KMS-11 (cell line): ENCODE results near the gene R3HDM1.
A peak's percentile ranks its signal among the peaks of the same experiment; 100 is the strongest.

Experiments used
- H2AFZ ChIP-seq: fragments of 200-600 bp; sonication (generic); 2 replicates; pipeline ENCODE4 v1.6.1; 2016; ENCODE audit warnings: antibody characterized with exemption, mixed run types, low read depth
- H3K27ac ChIP-seq: fragments of 200-600 bp; sonication (generic); 2 replicates; pipeline ENCODE4 v1.6.1; 2016; ENCODE audit warnings: mild to moderate bottlenecking, mixed run types
- H3K27me3 ChIP-seq: fragments of 200-600 bp; sonication (generic); 2 replicates; pipeline ENCODE4 v1.6.1; 2017; ENCODE audit warnings: mild to moderate bottlenecking, low read depth, mixed run types, moderate library complexity; ENCODE audit not compliant: insufficient read depth
- H3K36me3 ChIP-seq: fragments of 200-600 bp; sonication (generic); 2 replicates; pipeline ENCODE4 v1.6.1; 2017; ENCODE audit warnings: mild to moderate bottlenecking, mixed run types; ENCODE audit not compliant: insufficient read depth
- H3K4me1 ChIP-seq: fragments of 200-600 bp; sonication (generic); 2 replicates; pipeline ENCODE4 v1.6.1; 2016; ENCODE audit warnings: mild to moderate bottlenecking, low read depth, mixed run types; ENCODE audit not compliant: poor library complexity, severe bottlenecking
- H3K4me2 ChIP-seq: fragments of 200-600 bp; sonication (generic); 2 replicates; pipeline ENCODE4 v1.7.0; 2016; ENCODE audit warnings: mild to moderate bottlenecking, mixed run types
- H3K4me3 ChIP-seq: fragments of 200-600 bp; sonication (generic); IDR thresholded peaks from 2 replicates; pipeline ENCODE4 v1.6.1; 2017; ENCODE audit warnings: low read depth, low read length, mixed read lengths; ENCODE audit not compliant: insufficient read depth
- H3K79me2 ChIP-seq: fragments of 200-600 bp; sonication (generic); 2 replicates; pipeline ENCODE4 v1.6.1; 2016; ENCODE audit warnings: low read depth, mixed run types; ENCODE audit not compliant: insufficient read depth
- H3K9ac ChIP-seq: fragments of 200-600 bp; sonication (generic); 2 replicates; pipeline ENCODE4 v1.6.1; 2016; ENCODE audit warnings: mild to moderate bottlenecking, mixed run types
- H4K20me1 ChIP-seq: fragments of 200-600 bp; sonication (generic); 2 replicates; pipeline ENCODE4 v1.6.1; 2016; ENCODE audit warnings: mild to moderate bottlenecking, mixed run types; ENCODE audit not compliant: insufficient read depth
- TF ChIP-seq, protein P1 (sequence below): fragments of 200-600 bp; sonication (generic); conservative IDR thresholded peaks from 2 replicates; pipeline ENCODE4 v1.6.1; 2017; ENCODE audit warnings: low read depth, mild to moderate bottlenecking, antibody characterized with exemption, low read length, moderate library complexity, mixed read lengths

The R3HDM1 gene

DNA sequence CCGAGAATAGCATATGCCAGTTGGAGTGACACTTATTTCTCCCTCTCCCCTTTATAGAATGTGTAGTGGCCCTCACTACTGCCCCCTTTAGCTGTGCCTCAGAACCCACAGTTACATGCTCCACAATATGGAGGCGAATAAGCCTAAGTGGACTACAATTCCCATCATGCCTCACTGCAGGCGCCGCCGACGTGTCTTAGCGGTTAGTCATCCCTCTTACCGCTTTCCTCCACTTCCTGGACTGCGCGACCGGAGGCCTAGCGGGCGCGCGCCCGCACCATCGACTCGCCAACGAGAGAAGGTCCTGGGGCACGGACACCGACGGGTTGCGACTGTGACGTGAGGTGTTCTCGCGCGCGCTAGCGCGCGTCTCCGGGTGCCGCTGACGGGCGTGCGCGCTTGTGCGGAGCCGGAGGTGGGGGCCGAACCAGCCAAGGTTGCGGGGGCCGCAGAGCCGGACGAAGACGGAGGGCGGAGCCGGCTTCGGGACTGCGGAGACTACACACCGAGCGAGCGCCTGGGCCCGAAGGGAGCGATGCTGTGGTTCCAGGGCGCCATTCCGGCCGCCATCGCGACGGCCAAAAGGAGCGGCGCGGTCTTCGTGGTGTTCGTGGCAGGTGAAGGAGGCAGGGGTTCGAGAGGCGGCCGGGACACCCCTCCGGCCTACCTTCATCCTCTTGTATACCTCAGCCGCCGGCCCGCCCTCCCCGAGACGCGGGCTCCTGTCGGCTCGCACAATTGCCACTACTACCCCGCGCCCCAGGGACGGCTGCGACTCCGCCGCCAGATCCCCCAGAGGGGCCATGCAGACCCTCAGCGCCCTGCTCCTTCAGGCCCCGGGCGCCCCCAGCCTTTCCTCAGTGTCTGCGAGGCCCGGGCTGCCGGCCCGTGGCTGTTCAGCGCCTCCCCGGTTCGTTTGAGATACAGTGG lies 210.4 kb downstream of the R3HDM1 start, which contains the start of gene UBXN4:
UBXN4 (plus strand) TSS at position 461 of the 930 bp plus-strand sequence; CDS start at position 536, 75 bp downstream.
- Histone ChIP-seq H3K4me2 (peak within 1 kb of the TSS; percentile 44), H3K27ac (peak within 1 kb of the TSS; percentile 98), H3K36me3 (no peaks in the 10 kb centered on the region), H3K79me2 (peaks cover 44% of the 10 kb centered on the region), H3K9ac (peak within 1 kb of the TSS; percentile 95), H2AFZ (peak within 1 kb of the TSS; percentile 62; the same call in 1 of the 2 replicates), H4K20me1 (no peaks in the 10 kb centered on the region), H3K4me1 (peaks cover 9% of the 10 kb centered on the region), H3K4me3 (peak within 1 kb of the TSS; percentile 67), H3K27me3 (no peaks in the 10 kb centered on the region)
- TF ChIP-seq, protein P1, sequence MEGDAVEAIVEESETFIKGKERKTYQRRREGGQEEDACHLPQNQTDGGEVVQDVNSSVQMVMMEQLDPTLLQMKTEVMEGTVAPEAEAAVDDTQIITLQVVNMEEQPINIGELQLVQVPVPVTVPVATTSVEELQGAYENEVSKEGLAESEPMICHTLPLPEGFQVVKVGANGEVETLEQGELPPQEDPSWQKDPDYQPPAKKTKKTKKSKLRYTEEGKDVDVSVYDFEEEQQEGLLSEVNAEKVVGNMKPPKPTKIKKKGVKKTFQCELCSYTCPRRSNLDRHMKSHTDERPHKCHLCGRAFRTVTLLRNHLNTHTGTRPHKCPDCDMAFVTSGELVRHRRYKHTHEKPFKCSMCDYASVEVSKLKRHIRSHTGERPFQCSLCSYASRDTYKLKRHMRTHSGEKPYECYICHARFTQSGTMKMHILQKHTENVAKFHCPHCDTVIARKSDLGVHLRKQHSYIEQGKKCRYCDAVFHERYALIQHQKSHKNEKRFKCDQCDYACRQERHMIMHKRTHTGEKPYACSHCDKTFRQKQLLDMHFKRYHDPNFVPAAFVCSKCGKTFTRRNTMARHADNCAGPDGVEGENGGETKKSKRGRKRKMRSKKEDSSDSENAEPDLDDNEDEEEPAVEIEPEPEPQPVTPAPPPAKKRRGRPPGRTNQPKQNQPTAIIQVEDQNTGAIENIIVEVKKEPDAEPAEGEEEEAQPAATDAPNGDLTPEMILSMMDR: peak; percentile 60

DNA sequence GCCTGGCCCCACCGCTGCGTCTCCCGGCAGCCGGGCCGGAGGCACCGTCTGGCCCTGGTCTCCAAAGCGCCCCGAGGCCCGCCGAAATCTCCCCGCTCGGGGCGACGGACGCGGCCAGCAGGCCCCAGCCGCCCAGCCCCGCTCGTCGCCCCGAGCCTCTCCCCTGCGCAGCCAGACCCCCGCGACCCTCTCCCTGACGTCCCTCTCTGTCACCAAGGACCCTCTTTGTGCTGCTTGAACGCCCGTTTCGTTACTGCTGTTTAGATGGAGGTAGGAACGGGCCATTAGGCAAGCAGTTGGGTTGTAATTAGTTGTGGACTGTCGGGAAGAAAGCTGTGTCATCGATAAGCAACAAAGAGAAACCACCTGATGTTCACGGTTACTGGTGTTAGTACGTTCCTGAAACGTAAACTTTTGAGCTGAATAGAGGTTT lies 211.1 kb downstream of the R3HDM1 start:
- Histone ChIP-seq H3K27ac (peak overlapping the region; percentile 98), H3K79me2 (peaks cover 49% of the 10 kb centered on the region), H3K4me2 (peak overlapping the region; percentile 44), H4K20me1 (no peaks in the 10 kb centered on the region), H3K9ac (peak overlapping the region; percentile 95), H3K36me3 (no peaks in the 10 kb centered on the region), H3K4me3 (peak overlapping the region; percentile 67), H2AFZ (peak overlapping the region; percentile 24; the same call in 1 of the 2 replicates), H3K4me1 (peaks cover 9% of the 10 kb centered on the region), H3K27me3 (no peaks in the 10 kb centered on the region)
- TF ChIP-seq, protein P1: no peak

DNA sequence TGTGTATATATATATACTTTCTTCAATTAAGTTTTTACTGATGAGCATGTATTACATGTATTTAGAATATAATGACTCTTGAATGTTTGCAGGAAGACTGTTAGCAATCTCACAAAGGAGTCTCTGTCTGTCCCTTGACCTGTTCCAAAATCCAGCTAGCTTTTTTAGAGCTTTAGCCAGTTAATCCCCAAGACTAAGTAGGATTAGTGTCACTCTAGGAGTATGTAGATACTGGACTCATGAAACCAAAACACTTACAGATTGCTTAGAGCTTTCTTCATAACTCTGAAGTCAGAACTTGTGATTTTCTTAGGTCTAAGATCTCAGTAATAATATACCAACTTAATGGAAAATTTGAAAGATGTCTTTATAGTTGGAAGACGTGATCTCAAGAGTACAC lies 212.6 kb downstream of the R3HDM1 start:
- Histone ChIP-seq H3K27ac (no peak overlapping the region), H4K20me1 (no peaks in the 10 kb centered on the region), H3K4me2 (peak overlapping the region; percentile 44), H3K36me3 (no peaks in the 10 kb centered on the region), H2AFZ (no peak overlapping the region), H3K79me2 (peaks cover 52% of the 10 kb centered on the region), H3K4me3 (peak overlapping the region; percentile 50), H3K9ac (peak overlapping the region; percentile 95; the same call in 1 of the 2 replicates), H3K4me1 (peaks cover 9% of the 10 kb centered on the region), H3K27me3 (no peaks in the 10 kb centered on the region)
- TF ChIP-seq, protein P1: no peak

DNA sequence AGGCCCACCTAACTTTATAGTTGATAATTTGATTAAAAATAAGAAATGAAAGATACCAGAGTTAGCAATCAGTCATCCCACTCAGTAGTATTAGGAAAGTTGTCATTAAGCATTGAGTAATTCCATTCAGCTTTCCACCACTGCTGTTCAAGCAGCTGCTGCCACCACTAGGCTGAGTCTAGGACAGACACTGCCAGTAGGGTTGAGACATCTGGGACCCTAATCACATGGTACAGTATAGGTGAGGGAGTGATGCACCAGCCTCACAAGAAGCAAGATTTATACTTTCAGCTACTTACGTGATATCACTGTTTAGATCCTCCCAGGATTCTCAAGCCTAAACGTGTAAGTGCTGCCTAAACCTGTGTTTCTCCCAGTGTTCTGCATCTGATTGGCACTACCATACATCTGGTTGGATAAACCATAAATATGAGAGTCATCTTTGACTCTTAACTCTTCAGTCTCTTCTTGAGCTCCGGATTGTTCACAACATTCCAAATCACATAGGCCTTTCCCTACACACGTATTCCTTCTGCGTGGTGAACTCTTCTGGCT lies 213.6 kb downstream of the R3HDM1 start:
- Histone ChIP-seq H3K27ac (no peak overlapping the region), H3K4me1 (peaks cover 9% of the 10 kb centered on the region), H3K4me3 (no peak overlapping the region), H4K20me1 (no peaks in the 10 kb centered on the region), H3K36me3 (no peaks in the 10 kb centered on the region), H2AFZ (no peak overlapping the region), H3K27me3 (no peaks in the 10 kb centered on the region), H3K79me2 (peaks cover 52% of the 10 kb centered on the region), H3K4me2 (no peak overlapping the region; the same call in 1 of the 2 replicates), H3K9ac (no peak overlapping the region)
- TF ChIP-seq, protein P1: 0 out of 2 replicates have a peak, but pooled peaks have one; percentile 20
